ENCODE measurements around the gene KCNH8.

The KCNH8 gene

GRCh38 chr3:19488939-19489338, 340.6 kb downstream of the KCNH8 start:
- DNase-seq (ENCODE audit: low read depth): no peak

GRCh38 chr3:19489936-19490335, 341.6 kb downstream of the KCNH8 start:
- DNase-seq (ENCODE audit: low read depth): no peak

DNA sequence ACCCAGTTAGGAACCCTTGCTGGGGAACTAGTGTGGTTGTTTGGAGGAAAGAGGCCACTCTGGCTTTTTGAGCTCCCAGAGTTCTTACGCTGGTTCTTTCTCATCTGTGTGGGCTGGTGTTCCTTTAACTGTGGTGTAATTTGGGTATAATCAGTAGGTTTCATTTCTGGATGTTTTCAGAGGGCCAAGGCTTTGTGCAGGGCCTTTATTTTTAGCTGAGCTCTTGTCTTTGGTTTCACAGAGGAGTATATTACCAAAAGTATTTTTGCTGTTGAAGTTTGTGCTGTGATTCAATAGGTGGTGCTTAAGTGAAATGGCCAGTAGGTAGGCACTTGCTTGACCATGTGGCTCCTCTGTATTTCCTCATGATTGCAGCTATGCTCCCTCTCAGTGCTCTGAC, 357.9 kb downstream of the KCNH8 start:
- no peak for DNase-seq (ENCODE audit: low read depth)

GRCh38 chr3:19522305-19522704, 374.0 kb downstream of the KCNH8 start:
- DNase-seq (ENCODE audit: low read depth): no peak

GRCh38 chr3:19526071-19526470, 377.8 kb downstream of the KCNH8 start:
- no peak for DNase-seq (ENCODE audit: low read depth)

GRCh38 chr3:19527746-19528145, 379.4 kb downstream of the KCNH8 start:
- DNase-seq (ENCODE audit: low read depth): no peak

DNA sequence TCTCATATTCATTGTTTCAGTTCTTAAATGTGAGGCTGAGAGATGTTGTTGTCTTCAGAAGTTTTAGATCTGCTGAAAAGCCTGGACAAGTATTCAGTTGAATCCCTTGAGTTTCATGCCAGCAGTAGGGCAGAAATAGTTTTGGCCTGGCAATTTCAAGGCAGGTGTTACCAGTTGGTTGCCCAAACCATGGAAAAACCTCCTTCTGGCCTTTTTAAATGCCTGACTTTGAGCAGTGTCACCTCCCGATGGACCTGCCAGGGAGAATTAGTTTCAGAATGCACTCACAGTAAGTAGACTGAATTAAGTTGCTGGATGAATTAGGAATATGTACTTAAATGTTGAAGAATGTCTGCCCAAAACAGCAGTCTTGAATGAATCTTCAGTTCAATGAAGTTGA, 383.1 kb downstream of the KCNH8 start:
- no peak for DNase-seq (ENCODE audit: low read depth)

DNA sequence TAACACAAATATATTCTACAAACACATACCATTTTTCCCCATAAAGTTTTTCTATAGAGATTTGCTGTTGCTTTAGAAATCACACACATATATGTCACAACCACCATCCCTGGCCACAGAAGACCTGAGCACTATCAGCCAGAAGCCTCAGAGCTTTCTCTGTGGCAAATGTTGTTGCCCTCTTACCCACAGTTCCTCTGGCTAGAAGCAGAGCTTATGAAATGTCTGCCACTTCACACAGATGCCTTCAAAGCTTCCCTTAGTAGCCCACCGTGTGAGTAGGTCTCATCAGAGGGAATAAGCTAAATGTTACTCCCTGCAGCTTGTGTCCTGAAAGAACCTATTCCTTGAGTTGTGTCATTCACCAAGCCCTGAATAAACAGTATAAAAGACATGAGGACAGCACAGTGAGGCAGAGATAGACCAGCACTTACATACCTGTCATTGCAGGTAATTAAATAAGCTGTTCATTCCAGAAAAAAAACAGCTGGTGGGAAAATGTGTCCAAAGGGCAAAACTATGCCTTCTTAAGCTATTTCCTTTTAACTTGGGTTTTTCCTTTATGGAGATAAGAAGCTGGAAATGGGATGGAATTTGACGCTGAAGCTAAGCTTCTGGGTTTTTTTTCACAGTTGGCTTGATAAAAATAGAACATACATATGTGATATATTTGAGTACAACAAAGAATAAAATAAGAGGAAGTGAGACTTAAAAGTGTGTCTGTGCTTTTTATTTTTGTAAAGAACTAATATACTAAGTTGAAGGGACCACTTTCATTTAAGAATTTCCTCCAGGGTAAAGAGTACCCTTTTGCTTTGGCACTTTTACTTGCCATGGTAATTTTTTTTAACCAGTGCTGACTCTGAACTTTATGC, 391.4 kb downstream of the KCNH8 start:
- no peak for DNase-seq (ENCODE audit: low read depth)

- no peak for DNase-seq (ENCODE audit: low read depth)
Measured at GRCh38 chr3:19540464-19540863, 392.2 kb downstream of the KCNH8 start.

DNA sequence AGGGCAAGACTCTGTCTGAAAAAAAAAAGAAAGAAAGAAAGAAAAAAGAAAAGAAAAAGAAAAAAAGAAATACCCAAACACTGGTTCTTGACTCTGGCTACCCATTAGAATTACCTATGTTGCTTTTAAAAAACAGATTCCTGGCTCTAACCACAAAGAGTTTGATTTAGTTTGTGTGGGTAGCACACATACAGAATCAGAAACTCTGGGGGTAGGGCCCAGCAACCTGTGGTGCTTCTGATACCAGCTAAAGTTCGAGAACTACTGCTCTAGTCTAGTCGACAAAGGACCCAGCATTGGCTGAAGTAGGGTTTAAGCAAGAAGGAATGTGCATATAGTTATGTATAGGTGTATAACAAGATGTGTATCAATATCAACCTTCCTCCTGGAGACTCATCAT, 393.0 kb downstream of the KCNH8 start:
- DNase-seq (ENCODE audit: low read depth): no peak

- DNase-seq (ENCODE audit: low read depth): no peak
Measured at GRCh38 chr3:19543212-19543841, 395.0 kb downstream of the KCNH8 start.

DNA sequence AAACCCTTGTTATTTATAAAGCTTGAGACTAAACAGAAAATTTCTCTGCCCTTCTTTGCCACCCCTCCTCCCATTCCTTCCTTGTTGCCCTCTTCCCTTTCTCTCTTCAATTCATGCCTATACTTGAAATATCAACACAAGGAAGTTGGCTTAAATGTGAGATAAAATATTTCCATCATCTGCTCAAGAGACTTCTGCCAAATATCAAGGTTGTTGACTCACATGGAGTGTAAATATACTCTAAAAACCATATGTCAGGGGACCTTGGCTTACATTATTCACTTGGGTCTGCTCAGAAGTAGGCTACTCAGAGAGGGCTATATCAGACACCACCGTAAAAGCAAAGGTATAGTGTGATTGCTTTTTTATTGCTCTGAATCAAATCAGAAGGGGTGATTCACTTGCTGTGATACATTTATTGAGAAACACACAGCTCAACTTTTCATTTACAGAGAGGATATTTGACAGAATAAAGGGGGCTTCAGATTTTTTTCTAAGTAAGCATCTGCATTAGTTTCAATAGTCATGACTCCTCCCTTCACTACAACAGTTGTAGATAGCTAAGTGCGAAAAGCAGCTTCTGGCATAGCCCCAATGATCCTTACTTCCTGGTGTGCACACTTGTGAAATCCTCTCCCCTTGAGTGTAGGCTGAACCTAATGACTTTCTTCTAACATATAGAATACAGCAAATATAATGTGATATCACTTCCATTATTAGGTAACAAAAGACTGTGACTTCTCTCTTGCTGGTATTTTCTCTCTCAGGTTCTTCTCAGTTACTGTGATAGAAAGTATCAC, 399.6 kb downstream of the KCNH8 start:
- DNase-seq (ENCODE audit: low read depth): no peak

DNA sequence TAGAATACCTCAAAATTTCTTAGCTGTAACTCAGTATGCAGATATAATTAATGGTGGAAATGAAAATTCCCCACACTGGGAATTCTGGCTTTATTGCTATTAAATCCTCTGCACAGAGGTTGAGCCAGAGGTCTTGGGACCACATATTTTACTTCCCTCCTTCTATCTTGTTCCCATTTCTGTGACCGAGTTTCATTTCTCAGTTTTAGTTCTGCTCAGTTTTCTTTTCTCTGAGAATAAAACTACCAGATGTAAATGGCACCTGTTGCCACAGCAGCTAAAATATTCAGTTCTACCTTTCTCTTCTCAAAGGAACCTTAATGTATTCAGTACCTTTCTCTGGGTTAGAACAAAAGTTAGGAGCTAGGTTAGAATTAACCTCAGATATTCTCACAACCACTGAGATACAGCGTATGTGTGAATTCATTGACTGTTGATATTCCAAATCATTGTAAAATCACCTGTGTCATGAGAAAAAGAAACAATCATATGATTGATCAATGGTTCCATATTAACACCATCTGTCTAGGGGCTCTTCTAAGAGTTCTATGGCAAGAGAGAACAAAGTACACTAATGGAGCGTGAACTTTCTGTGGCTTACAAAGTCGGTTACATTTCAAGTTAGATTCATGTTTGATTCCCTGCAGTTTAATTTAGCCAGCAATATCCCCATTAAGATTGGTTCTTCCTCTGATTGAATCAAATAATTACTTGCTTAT, 411.6 kb downstream of the KCNH8 start:
- no peak for DNase-seq (ENCODE audit: low read depth)

DNA sequence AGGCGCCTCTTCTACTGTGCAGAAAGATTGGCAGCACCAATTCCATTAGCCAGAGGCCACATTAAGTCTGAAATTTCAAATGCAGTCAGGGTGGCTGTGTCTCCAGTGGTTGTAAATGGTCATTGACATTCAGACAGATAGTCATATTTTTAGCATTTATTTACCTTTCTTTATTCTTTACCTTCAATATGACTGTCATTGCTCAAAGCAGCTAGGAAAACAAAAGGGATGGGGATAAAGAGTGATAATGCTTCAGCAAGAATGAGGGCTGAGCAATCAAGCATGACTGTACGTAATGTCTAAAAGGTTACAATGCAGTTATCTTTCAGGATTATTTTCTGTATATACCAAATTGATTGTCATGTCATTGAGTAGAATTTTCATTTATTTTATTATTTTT, 425.3 kb downstream of the KCNH8 start:
- no peak for DNase-seq (ENCODE audit: low read depth)

- DNase-seq (ENCODE audit: low read depth): no peak
Measured at GRCh38 chr3:19574268-19574667, 426.0 kb downstream of the KCNH8 start.

DNA sequence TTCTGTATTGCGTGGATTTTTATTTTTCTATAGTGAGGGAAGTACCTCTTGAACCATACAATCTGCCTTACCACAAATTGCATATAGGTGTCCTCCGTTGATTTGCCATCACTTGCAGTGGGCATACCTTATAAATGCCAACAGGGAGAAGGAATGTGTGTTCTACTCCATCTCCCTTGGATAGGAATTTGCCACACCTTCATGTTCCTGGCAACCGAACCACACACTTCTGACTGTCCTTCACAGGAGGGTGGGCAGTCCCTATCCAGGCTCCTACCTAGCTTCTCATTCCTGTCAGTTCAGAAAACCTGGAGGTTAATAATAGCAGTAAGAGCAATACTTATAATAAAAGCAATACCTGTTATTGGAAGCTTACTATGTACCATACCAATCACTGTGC, 428.0 kb downstream of the KCNH8 start:
- no peak for DNase-seq (ENCODE audit: low read depth)

Data from activated T-helper 1 cell treated with Interleukin-2 at 50 U/mL for 16 hours (primary cell).